DOHH2 (cell line): ENCODE measurements around the gene ZMAT1.

Source experiments
- EZH2phosphoT487 ChIP-seq: fragments of 200-600 bp; sonication (generic); IDR thresholded peaks from 2 replicates; pipeline ENCODE4 v1.6.1; 2017; ENCODE audit warnings: borderline replicate concordance, mild to moderate bottlenecking, antibody characterized with exemption, low read length, moderate library complexity, mixed read lengths
- TF ChIP-seq, protein P1 (sequence below): fragments of 200-600 bp; sonication (generic); IDR thresholded peaks from one replicate; pipeline ENCODE4 v1.5.1; 2014; ENCODE audit warnings: antibody characterized with exemption, mild to moderate bottlenecking, low read depth, low read length; ENCODE audit not compliant: poor library complexity, severe bottlenecking

DNA sequence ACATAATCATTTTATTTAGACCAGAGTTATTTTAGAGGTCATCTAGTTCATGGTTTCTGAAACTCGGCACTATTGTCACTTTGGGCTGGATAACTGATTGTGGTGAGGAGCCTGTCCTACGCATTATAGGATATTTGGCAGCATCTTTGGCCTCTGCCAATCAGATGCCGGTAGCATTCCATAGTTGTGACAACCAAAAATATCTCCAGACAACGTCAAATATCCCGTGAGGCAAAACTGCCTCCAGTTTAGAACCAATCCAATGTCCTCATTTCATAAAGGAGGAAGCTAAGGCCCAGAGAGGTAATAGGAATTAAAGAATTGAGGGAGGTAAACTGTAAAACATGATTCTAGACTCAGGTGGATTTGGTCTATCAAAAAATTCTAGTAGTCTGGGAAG lies 6.1 kb downstream of the ZMAT1 start:
- TF ChIP-seq, protein P1, sequence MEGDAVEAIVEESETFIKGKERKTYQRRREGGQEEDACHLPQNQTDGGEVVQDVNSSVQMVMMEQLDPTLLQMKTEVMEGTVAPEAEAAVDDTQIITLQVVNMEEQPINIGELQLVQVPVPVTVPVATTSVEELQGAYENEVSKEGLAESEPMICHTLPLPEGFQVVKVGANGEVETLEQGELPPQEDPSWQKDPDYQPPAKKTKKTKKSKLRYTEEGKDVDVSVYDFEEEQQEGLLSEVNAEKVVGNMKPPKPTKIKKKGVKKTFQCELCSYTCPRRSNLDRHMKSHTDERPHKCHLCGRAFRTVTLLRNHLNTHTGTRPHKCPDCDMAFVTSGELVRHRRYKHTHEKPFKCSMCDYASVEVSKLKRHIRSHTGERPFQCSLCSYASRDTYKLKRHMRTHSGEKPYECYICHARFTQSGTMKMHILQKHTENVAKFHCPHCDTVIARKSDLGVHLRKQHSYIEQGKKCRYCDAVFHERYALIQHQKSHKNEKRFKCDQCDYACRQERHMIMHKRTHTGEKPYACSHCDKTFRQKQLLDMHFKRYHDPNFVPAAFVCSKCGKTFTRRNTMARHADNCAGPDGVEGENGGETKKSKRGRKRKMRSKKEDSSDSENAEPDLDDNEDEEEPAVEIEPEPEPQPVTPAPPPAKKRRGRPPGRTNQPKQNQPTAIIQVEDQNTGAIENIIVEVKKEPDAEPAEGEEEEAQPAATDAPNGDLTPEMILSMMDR, result no peak
- TF ChIP-seq EZH2phosphoT487, result no peak
